ENCODE measurements around the gene GALNTL6.

DNA sequence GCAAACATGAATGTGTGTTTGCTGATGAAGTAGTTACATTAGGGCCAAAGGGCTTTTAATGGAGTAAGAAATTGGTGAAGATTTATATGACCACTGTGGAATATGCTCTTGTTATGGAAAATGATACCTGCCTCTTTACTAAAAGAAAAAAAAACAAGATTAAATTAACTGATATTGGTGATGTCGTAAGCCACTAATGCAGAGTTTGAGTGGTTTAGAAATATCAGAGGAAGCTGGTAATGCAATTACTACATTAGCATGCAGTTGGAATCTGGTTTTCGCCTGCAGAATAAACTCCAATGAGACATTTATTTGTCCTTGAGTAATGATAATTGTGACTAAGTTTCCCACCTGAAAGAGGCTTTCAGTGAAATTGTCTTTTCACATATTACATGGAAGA, 597.9 kb downstream of the GALNTL6 start:
- TF ChIP-seq, protein P1, sequence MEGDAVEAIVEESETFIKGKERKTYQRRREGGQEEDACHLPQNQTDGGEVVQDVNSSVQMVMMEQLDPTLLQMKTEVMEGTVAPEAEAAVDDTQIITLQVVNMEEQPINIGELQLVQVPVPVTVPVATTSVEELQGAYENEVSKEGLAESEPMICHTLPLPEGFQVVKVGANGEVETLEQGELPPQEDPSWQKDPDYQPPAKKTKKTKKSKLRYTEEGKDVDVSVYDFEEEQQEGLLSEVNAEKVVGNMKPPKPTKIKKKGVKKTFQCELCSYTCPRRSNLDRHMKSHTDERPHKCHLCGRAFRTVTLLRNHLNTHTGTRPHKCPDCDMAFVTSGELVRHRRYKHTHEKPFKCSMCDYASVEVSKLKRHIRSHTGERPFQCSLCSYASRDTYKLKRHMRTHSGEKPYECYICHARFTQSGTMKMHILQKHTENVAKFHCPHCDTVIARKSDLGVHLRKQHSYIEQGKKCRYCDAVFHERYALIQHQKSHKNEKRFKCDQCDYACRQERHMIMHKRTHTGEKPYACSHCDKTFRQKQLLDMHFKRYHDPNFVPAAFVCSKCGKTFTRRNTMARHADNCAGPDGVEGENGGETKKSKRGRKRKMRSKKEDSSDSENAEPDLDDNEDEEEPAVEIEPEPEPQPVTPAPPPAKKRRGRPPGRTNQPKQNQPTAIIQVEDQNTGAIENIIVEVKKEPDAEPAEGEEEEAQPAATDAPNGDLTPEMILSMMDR (conservative IDR thresholded peaks at IDR 0.05 in 1 of 2, IDR thresholded peaks at IDR 0.05 in 1 of 2; ENCODE audit: low read depth in 1 of 2, low read length in 2 of 2), result no peak
- no peak for TF ChIP-seq EZH2 (IDR thresholded peaks at IDR 0.05; ENCODE audit: low read length, missing control alignments)
